GDM1 (cell line): ENCODE measurements around the gene PER2.
"Not testable (repeated sequence)": the region's sequence is repeated elsewhere in the genome, so short reads cannot be mapped to it uniquely, and the experiment has no call there.

Experiments used
- DNase-seq: peaks from one replicate; lab custom pipeline; 2025; lab: John Stamatoyannopoulos, UW

Gene PER2

DNA sequence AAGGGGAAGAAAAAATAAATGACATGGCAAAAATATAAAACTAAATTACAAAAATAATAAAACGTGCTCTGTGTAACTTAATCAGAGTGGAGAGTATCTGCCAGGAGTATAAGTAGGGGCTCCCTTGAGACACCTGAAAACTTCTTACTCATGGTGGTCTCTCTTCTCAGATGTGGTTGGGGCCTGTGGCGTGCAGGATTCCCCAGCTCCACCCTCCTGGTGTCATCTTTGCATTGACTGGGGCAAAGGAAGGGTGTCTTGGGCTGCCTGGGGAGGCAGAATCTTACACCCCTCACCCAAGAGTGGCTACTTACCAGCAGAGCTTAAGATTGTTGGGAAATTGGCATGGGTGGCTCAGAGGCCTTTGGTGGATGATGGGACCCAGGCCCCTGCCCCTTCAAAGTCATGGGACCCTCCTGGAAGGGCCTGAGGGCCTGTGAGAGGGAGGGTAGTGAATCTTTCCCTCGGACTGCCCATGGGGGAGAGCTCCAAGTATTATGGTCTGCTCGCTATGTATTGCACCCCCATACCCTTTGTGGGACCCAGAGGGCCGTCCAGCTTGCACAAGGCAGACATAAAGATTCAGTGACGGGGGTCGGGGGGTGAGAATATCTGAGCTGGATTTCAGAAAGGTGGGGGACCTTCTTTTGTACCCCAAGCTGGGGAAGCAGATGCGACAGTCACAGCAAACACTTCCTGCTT is 25.0 kb upstream of the PER2 start:
- DNase-seq: no peak

- DNase-seq: not testable (repeated sequence)
These were observed 22.3 kb upstream of the PER2 start for GRCh38 chr2:238310721-238311120.

DNA sequence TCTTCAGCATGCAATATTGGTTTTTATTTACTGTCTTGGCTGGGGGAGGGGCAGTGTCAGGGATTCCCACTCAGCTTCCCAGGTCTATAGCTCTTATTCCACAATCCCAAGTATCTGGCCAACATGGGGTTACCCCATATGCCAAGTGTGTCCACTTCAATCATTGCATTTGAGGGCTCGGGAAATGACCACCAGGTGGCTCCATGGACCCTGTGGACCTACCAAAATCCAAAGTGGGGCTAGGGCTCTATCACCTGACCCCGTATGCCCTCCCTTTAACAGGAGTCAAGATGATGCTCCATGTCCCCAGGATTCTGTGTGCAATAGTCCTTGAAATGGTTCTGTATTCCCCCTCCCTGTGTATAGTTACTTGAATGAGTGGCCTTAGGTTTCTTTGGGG is 19.8 kb upstream of the PER2 start:
- no peak for DNase-seq

GRCh38 chr2:238306672-238306998 is 18.2 kb upstream of the PER2 start:
- DNase-seq: no peak

- DNase-seq: no peak
These were observed 17.7 kb upstream of the PER2 start for GRCh38 chr2:238305965-238306671.

- no peak for DNase-seq
These were observed 16.9 kb upstream of the PER2 start for GRCh38 chr2:238305092-238305862.

- DNase-seq: no peak
These were observed 15.7 kb upstream of the PER2 start for GRCh38 chr2:238304116-238304515.

GRCh38 chr2:238302751-238303150 is 14.3 kb upstream of the PER2 start:
- DNase-seq: no peak

DNA sequence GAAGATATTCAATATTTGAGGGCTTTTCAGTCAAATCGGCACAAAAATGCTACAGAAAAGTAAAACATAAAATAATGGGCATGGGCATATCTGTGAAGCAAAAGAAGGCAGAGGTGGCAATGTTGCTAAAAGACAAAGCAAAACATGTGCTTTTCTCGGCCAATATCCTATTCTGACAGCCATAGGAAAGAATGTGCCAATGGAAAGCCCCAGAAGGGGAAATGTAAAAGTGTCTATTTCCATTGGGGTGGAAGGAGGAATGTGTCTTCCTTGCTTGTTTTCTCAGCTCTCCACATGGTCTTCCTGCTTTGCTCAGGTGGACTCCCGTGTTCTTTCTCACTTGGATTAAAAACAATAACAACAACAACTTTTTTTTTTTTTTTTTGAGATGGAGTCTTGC is 13.7 kb upstream of the PER2 start:
- no peak for DNase-seq

DNA sequence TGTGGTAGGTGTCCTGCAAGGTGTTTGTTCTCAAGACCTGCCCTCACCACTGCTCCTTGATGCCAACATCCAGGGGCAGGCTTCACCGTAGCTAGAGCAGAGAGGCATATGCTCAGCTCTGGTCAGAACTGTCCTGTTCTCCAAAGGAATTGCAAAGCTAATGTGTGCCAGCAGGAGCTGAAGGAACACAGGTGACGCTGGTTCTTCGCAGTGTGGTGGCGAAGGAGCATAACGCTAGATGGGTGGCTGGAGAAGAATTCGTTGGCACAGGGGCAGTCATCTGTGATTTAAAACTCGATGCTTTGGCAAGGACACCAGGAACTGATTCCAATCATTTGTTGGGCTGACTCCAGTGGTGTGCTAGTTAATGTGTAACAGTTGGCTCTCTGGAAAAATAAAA is 11.4 kb upstream of the PER2 start:
- DNase-seq: no peak

GRCh38 chr2:238296638-238297457 is 8.4 kb upstream of the PER2 start:
- no peak for DNase-seq

DNA sequence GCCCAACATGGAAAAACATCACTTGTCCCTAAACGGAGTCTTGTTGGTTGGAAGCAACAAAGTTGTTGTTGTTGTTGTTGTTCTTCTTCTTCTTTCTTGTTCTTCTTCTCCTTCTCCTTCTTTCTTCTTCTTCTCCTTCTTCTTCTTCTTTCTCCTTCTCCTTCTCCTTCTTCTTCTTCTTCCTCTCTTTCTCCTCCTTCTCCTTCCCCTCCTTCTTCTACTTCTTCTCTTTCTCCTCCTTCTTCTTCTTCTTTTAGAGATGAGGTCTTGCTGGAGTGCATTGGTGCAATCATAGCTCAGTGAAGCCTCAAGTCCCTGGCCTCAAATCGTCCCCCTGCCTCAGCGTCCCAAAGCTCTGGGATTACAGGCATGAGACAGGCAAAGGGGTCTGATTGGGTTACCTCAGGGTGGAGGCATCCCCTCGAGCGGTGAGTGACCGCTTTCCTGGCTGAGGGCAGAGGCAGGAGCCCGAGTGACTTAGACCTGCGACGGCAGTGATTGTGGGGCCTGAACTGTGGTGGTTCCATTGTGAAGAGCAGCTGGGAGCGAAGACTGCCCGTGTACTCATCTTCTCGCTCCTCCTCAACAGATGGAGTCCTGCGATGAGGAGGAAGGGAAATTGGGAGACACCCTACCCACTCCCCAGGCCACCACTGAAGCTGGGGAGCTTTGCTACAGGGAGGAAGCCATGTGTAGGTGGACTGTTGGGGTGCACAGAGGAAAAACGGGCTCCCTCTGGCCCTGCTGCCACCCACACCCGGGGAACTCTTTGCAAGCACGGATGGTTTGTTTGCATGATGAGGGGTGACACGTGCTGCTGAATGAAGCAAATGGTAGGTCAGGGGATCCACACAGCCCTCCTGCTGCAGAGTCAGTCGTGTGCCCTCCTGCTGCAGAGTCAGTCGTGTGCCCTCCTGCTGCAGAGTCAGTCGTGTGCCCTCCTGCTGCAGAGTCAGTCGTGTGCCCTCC is 7.0 kb upstream of the PER2 start:
- no peak for DNase-seq

GRCh38 chr2:238294393-238295143 is 6.2 kb upstream of the PER2 start:
- DNase-seq: no peak

- DNase-seq: no peak
These were observed 5.6 kb upstream of the PER2 start for GRCh38 chr2:238294046-238294392.

- no peak for DNase-seq
These were observed 3.3 kb upstream of the PER2 start for GRCh38 chr2:238291550-238292281.

GRCh38 chr2:238290715-238291549 is 2.5 kb upstream of the PER2 start:
- no peak for DNase-seq

DNA sequence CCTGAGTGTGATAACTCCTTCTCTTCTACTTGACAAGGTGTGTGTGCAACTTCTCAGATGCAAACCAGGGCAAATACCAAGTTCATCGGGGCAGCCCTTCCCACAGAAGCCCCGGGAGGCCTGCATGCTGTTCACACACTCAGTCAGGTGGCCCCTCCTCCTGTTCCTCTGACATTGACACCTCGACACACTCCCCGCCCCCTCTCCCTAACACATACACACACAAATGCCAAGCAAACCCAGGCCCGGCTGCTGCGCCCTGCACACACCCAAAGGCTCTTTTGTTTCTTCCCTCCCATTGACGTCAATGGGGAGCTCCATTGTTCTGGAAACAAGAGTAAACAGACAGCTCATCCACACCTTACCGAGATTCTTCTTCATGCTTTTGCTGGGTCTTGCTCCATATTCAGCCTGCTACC is 1.7 kb upstream of the PER2 start:
- no peak for DNase-seq

DNA sequence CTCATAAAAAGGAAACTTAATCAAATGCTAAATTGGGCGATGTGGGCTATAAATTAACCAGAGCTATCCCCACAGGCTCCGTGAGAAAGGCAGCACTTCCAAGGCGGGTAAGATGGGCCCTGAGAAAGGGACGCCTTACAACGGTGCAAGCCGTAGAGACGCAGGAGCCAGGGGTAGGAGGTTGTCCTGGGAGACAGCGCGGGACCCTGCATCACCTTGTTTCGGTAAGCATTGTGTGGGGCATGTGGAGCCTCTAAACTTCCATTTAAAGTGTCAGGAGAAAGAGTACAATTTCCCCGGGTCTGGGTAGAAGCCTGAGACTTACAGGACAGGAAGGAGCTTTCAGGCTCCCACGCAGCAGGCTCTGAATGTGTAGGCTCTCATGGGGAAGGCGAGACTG is 1.2 kb upstream of the PER2 start:
- no peak for DNase-seq
